ENCODE results near the gene RCC1.

DNA sequence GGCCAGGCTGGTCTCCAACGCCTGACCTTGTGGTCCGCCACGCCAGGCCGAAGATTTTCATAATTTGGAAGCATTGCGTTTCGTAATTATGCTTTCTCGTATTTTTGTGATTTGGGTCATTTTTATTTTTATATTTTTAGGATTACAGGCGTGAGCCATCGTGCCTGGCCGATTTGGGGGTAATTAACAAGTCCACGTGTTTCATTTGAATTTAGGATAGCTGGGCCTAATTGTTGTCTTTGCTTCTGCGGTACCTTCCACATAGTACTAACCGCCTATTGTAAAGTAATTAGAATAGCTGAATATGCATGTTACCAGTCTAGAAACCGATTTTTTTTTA, 1.0 kb downstream of the RCC1 start:
- TF ChIP-seq, protein P1, sequence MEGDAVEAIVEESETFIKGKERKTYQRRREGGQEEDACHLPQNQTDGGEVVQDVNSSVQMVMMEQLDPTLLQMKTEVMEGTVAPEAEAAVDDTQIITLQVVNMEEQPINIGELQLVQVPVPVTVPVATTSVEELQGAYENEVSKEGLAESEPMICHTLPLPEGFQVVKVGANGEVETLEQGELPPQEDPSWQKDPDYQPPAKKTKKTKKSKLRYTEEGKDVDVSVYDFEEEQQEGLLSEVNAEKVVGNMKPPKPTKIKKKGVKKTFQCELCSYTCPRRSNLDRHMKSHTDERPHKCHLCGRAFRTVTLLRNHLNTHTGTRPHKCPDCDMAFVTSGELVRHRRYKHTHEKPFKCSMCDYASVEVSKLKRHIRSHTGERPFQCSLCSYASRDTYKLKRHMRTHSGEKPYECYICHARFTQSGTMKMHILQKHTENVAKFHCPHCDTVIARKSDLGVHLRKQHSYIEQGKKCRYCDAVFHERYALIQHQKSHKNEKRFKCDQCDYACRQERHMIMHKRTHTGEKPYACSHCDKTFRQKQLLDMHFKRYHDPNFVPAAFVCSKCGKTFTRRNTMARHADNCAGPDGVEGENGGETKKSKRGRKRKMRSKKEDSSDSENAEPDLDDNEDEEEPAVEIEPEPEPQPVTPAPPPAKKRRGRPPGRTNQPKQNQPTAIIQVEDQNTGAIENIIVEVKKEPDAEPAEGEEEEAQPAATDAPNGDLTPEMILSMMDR (IDR thresholded peaks at IDR 0.05): no peak
- TF ChIP-seq POLR2A (IDR thresholded peaks at IDR 0.05): no peak
